Stimulated activated naive CD8-positive, alpha-beta T cell treated with anti-CD3 and anti-CD28 coated beads, Interleukin-15, Interleukin-2, amounts not matched to agents 100 ng/mL and 50 ng/mL, for 24 hours (primary cell): Measurements from ENCODE around the gene TNIP3.

Experiments
- H3K27ac Mint-ChIP-seq: one replicate; pipeline ENCODE4 v1.8.0; 2021; ENCODE audit warnings: mild to moderate bottlenecking, mixed read lengths
- H3K27me3 Mint-ChIP-seq: one replicate; pipeline ENCODE4 v1.8.0; 2021; ENCODE audit warnings: mixed read lengths
- H3K36me3 Mint-ChIP-seq: one replicate; pipeline ENCODE4 v1.8.0; 2021; ENCODE audit warnings: low read depth, mixed read lengths
- H3K4me1 Mint-ChIP-seq: one replicate; pipeline ENCODE4 v1.8.0; 2021; ENCODE audit warnings: low read depth, mixed read lengths
- H3K4me3 Mint-ChIP-seq: one replicate; pipeline ENCODE4 v1.8.0; 2021; ENCODE audit warnings: mild to moderate bottlenecking, mixed read lengths
- H3K9me3 Mint-ChIP-seq: one replicate; pipeline ENCODE4 v1.8.0; 2021; ENCODE audit warnings: mixed read lengths

Gene TNIP3

GRCh38 chr4:121155893-121156292 lies 8.2 kb downstream of the TNIP3 start:
- Mint-ChIP-seq H3K4me3 (peak overlapping the region; percentile 64), H3K27me3 (peaks cover 6% of the 10 kb centered on the region), H3K9me3 (no peaks in the 10 kb centered on the region), H3K4me1 (peaks cover 63% of the 10 kb centered on the region), H3K36me3 (peaks cover 4% of the 10 kb centered on the region), H3K27ac (no peak overlapping the region)

DNA sequence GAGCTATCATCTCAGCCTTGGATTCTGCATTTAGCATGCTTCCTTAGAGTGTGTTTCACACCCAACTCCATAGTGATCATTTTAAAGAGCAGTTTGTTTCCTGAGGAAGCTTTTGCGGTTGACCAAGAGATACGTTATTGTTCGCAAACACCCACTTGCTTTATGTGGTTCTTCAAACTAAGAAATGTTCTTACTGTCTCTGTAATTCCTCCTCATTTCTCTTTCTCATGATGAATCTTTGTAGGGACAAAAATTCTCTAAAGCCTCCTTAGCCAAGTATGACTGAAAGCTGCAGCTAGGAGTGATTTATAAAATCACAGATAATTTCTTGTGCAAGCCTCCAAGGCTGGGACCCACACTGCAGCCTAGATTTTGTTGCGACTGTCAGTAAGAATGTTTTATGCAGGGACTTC lies 10.0 kb downstream of the TNIP3 start:
- H3K36me3 Mint-ChIP-seq: peaks cover 4% of the 10 kb centered on the region
- peaks cover 77% of the 10 kb centered on the region for H3K4me1 Mint-ChIP-seq
- H3K27ac Mint-ChIP-seq: peak overlapping the region; percentile 85
- peak overlapping the region; percentile 70 for H3K4me3 Mint-ChIP-seq
- peaks cover 6% of the 10 kb centered on the region for H3K27me3 Mint-ChIP-seq
- H3K9me3 Mint-ChIP-seq: no peaks in the 10 kb centered on the region

GRCh38 chr4:121151942-121152341 lies 12.2 kb downstream of the TNIP3 start:
- Mint-ChIP-seq H3K36me3 (peaks cover 4% of the 10 kb centered on the region), H3K4me1 (peaks cover 89% of the 10 kb centered on the region), H3K4me3 (no peak overlapping the region)

DNA sequence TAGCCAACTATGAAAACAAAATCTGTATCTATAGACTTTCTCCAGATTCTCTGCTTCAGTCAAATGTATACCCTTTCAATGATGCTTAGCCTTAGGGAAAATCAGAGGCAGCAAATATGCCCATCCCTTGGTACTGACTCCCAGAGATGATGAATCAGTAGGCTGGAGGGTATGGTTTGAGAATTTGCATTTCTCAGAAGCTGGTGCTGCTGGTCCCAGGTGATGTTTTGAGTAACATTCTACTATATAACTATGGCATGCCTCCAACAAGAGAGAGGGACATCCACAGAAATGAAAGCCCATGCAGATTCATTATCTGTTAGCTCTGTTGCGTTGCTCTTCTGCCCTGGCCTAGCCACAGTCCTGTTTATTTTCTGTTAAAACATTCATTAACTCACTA lies 13.6 kb downstream of the TNIP3 start:
- no peaks in the 10 kb centered on the region for H3K27me3 Mint-ChIP-seq
- H3K9me3 Mint-ChIP-seq: no peaks in the 10 kb centered on the region
- peaks cover 4% of the 10 kb centered on the region for H3K36me3 Mint-ChIP-seq
- H3K4me1 Mint-ChIP-seq: peaks cover 81% of the 10 kb centered on the region
- H3K4me3 Mint-ChIP-seq: peak overlapping the region; percentile 6
- H3K27ac Mint-ChIP-seq: peak overlapping the region; percentile 77

More at GRCh38 chr4:121151942-121152341, 12.2 kb downstream of the TNIP3 start:
- no peaks in the 10 kb centered on the region for H3K9me3 Mint-ChIP-seq
- peaks cover 6% of the 10 kb centered on the region for H3K27me3 Mint-ChIP-seq
- H3K27ac Mint-ChIP-seq: no peak overlapping the region

DNA sequence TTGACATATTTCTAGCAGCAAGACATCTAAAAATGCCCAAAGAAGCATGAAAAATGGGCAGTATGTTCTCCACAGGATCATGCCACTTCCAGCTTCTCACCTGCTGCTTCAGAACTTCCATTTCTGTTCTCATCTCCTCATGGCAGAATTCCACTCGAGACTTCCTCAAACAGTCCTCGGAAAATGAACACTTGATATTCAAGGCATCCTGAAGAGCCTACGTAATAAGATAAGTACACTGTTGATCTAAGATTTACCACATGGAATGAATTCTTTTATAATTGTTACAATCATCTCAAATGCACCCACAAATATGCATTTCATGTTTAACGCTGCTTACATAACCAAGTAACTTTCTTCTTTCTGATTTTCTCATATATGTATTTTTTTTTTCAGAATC lies 14.1 kb downstream of the TNIP3 start:
- peaks cover 76% of the 10 kb centered on the region for H3K4me1 Mint-ChIP-seq
- H3K27ac Mint-ChIP-seq: no peak overlapping the region
- H3K36me3 Mint-ChIP-seq: peaks cover 4% of the 10 kb centered on the region
- no peak overlapping the region for H3K4me3 Mint-ChIP-seq
- H3K9me3 Mint-ChIP-seq: no peaks in the 10 kb centered on the region
- no peaks in the 10 kb centered on the region for H3K27me3 Mint-ChIP-seq

DNA sequence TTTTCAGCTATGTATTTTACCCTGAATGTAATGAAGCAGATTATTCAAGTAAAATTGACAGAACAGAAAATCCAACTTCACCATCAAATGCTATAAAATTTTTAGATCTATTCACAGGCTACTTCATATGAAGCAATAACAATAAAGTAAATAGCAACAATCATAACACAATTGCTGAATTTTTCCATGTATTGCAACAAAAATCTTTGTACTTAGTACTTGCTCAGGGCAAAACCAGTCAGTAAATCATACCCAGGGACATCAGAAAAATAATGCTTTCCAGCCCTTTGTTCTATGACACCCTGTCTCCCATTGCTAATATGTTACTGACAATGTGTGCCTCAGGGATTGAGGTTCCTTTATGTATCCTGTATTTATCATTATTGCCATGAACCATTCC lies 15.5 kb downstream of the TNIP3 start:
- no peaks in the 10 kb centered on the region for H3K27me3 Mint-ChIP-seq
- no peak overlapping the region for H3K27ac Mint-ChIP-seq
- no peak overlapping the region for H3K4me3 Mint-ChIP-seq
- peaks cover 4% of the 10 kb centered on the region for H3K36me3 Mint-ChIP-seq
- H3K9me3 Mint-ChIP-seq: no peaks in the 10 kb centered on the region
- H3K4me1 Mint-ChIP-seq: peaks cover 73% of the 10 kb centered on the region

DNA sequence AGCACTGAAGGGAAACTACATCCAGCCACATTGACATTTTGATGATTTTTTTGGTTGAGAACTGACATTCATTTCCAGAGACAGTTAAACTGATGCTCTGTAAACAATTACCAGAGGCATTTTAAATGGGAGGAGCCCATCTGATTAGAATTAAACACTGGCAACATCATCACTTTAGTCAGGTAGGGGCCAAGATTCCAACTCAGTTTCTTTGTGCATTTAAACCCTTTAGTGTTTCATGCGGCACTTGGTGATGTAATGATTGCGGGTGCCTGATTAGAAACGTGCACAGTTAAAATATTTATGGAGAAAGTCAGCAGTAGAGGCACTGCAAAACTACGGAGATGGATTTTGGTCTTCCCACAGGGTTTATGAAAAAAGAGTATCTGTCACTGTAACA lies 16.1 kb downstream of the TNIP3 start:
- H3K27ac Mint-ChIP-seq: no peak overlapping the region
- peaks cover 73% of the 10 kb centered on the region for H3K4me1 Mint-ChIP-seq
- no peaks in the 10 kb centered on the region for H3K27me3 Mint-ChIP-seq
- peaks cover 9% of the 10 kb centered on the region for H3K36me3 Mint-ChIP-seq
- no peak overlapping the region for H3K4me3 Mint-ChIP-seq
- H3K9me3 Mint-ChIP-seq: no peaks in the 10 kb centered on the region

- Mint-ChIP-seq H3K4me3 (no peak overlapping the region), H3K27ac (no peak overlapping the region), H3K9me3 (no peaks in the 10 kb centered on the region), H3K4me1 (peaks cover 59% of the 10 kb centered on the region), H3K27me3 (no peaks in the 10 kb centered on the region), H3K36me3 (peaks cover 5% of the 10 kb centered on the region)
These were observed 17.6 kb downstream of the TNIP3 start for GRCh38 chr4:121146530-121146929.

GRCh38 chr4:121145430-121145829 lies 18.7 kb downstream of the TNIP3 start:
- peaks cover 57% of the 10 kb centered on the region for H3K4me1 Mint-ChIP-seq
- no peaks in the 10 kb centered on the region for H3K27me3 Mint-ChIP-seq
- H3K4me3 Mint-ChIP-seq: no peak overlapping the region
- no peak overlapping the region for H3K27ac Mint-ChIP-seq
- H3K9me3 Mint-ChIP-seq: no peaks in the 10 kb centered on the region
- H3K36me3 Mint-ChIP-seq: peaks cover 5% of the 10 kb centered on the region

GRCh38 chr4:121144021-121144420 lies 20.1 kb downstream of the TNIP3 start:
- Mint-ChIP-seq H3K4me3 (no peak overlapping the region), H3K27me3 (no peaks in the 10 kb centered on the region), H3K36me3 (peaks cover 5% of the 10 kb centered on the region)

GRCh38 chr4:121143131-121143530 lies 21.0 kb downstream of the TNIP3 start:
- Mint-ChIP-seq H3K27me3 (no peaks in the 10 kb centered on the region), H3K4me1 (peaks cover 61% of the 10 kb centered on the region), H3K27ac (no peak overlapping the region), H3K4me3 (no peak overlapping the region), H3K36me3 (peaks cover 5% of the 10 kb centered on the region), H3K9me3 (no peaks in the 10 kb centered on the region)

More at GRCh38 chr4:121144021-121144420, 20.1 kb downstream of the TNIP3 start:
- Mint-ChIP-seq H3K4me1 (peaks cover 61% of the 10 kb centered on the region), H3K27ac (no peak overlapping the region), H3K9me3 (no peaks in the 10 kb centered on the region)

DNA sequence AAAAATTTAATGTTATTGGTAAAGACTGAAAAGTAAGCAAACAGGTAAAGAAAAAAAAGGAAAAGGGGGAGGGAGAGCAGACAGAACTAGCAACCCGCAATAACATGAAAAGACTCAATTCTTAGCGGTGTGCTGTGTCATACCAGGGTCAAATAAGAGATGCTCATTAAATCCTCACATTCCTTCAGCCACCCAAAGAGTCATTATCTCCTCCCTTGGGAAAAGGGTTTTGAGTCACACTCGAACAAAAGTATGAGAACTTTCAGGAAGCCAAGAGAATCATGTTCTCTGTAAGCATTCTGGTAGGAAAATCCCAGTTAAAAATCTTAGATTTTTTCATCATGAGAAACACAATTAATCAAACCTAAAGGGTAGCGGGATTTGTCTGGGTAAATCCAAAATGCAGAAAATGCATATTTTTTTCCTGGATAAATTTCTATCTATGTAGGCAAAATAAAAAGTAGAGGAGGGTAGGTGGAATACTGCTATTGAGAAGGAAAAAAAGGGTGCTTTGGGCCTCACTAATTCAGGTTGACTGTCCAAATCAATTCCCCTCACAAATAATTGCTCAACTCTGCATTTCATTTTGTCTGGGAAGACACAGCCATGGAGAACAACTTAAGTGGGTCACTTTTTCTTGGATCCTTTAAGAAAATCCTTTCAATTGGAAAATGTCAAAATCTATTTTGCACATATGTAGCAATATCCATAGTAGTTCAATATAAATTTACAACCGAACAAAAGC lies 23.2 kb downstream of the TNIP3 start:
- Mint-ChIP-seq H3K27me3 (no peaks in the 10 kb centered on the region), H3K4me1 (peaks cover 66% of the 10 kb centered on the region), H3K27ac (peak overlapping the region; percentile 86), H3K9me3 (no peaks in the 10 kb centered on the region), H3K4me3 (no peak overlapping the region), H3K36me3 (peaks cover 5% of the 10 kb centered on the region)

- H3K4me3 Mint-ChIP-seq: peak overlapping the region; percentile 21
- no peaks in the 10 kb centered on the region for H3K9me3 Mint-ChIP-seq
- H3K27me3 Mint-ChIP-seq: no peaks in the 10 kb centered on the region
- H3K4me1 Mint-ChIP-seq: peaks cover 69% of the 10 kb centered on the region
- H3K36me3 Mint-ChIP-seq: peaks cover 5% of the 10 kb centered on the region
- H3K27ac Mint-ChIP-seq: peak overlapping the region; percentile 86
These were observed 24.4 kb downstream of the TNIP3 start for GRCh38 chr4:121139533-121140222.

DNA sequence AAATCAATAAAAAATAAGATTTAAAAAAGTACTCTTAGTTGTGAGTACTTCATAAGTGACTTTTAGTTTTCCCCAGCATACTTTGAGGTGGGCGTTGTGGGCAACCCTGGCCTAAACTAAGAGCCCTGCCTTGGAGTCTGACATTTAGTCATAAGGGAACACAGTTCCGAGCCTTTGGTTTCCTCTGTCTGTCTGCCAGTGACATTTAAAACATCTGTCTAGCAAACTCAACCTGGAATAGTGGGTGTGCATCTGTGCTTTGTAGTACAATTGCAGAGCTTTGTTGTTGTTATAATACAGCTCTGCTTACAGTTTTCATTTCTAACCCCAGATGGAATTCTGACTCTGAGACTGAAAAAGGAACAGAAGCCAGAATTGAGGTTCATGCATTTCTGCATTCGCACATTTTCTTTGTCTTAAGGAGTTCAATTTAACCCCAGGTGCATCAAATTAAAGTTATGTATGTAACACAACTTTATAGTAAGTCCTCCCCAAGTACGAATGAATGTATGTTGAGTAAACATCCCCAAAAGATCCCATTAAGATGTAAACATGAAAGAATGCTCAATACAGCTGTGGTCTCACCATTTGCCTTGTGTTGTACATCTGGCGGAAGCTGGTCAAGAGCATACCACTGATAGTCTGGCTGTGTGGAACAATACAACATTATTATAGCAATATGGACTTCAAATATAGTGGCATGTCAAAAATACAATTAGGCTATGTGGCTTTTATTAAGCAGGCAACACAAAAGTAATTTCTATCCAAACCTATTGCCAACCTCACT lies 25.9 kb downstream of the TNIP3 start:
- peak overlapping the region; percentile 86 for H3K27ac Mint-ChIP-seq
- no peaks in the 10 kb centered on the region for H3K27me3 Mint-ChIP-seq
- H3K9me3 Mint-ChIP-seq: no peaks in the 10 kb centered on the region
- peaks cover 57% of the 10 kb centered on the region for H3K4me1 Mint-ChIP-seq
- H3K36me3 Mint-ChIP-seq: peaks cover 2% of the 10 kb centered on the region
- H3K4me3 Mint-ChIP-seq: peak overlapping the region; percentile 67

- no peak overlapping the region for H3K4me3 Mint-ChIP-seq
- peaks cover 4% of the 10 kb centered on the region for H3K9me3 Mint-ChIP-seq
- no peaks in the 10 kb centered on the region for H3K36me3 Mint-ChIP-seq
- no peaks in the 10 kb centered on the region for H3K27me3 Mint-ChIP-seq
- peak overlapping the region; percentile 74 for H3K27ac Mint-ChIP-seq
- peaks cover 21% of the 10 kb centered on the region for H3K4me1 Mint-ChIP-seq
These were observed 33.8 kb downstream of the TNIP3 start for GRCh38 chr4:121130326-121130660.
